ENCODE data around the gene POLH.

DNA sequence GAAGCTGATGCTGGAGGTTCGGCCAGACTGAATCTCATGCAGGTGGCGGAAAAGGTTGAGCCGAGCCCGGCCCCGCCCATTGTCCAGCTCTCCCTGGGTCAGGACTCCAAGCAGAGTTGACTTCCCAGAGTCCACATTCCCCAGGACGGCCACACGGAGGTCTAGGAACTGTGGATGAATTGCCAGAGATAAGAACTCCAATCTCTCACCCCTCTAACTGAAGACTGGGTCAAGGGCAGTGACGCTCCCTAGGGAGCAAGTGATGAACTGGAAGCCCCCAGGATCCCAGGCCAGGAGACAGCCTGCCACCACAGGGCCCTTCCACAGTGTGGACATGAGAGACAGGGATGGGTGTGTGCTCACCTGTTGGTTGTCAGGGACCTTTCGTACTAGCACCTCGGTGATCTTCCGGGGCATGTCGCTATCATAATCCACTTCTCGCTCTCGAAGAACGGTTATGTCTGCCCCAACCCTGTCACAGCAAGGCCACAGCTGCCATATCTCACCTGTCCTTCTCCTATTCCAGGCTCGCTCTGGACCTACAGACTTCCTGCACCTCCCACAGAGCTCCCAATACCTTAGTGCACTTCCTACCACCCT lies 49.5 kb downstream of the POLH start:
- TF ChIP-seq, protein P1, sequence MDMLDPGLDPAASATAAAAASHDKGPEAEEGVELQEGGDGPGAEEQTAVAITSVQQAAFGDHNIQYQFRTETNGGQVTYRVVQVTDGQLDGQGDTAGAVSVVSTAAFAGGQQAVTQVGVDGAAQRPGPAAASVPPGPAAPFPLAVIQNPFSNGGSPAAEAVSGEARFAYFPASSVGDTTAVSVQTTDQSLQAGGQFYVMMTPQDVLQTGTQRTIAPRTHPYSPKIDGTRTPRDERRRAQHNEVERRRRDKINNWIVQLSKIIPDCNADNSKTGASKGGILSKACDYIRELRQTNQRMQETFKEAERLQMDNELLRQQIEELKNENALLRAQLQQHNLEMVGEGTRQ (IDR thresholded peaks at IDR 0.05; ENCODE audit: borderline replicate concordance, low read depth, low read length) = no peak
- TF ChIP-seq, protein P2, sequence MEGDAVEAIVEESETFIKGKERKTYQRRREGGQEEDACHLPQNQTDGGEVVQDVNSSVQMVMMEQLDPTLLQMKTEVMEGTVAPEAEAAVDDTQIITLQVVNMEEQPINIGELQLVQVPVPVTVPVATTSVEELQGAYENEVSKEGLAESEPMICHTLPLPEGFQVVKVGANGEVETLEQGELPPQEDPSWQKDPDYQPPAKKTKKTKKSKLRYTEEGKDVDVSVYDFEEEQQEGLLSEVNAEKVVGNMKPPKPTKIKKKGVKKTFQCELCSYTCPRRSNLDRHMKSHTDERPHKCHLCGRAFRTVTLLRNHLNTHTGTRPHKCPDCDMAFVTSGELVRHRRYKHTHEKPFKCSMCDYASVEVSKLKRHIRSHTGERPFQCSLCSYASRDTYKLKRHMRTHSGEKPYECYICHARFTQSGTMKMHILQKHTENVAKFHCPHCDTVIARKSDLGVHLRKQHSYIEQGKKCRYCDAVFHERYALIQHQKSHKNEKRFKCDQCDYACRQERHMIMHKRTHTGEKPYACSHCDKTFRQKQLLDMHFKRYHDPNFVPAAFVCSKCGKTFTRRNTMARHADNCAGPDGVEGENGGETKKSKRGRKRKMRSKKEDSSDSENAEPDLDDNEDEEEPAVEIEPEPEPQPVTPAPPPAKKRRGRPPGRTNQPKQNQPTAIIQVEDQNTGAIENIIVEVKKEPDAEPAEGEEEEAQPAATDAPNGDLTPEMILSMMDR (IDR thresholded peaks at IDR 0.05) = no peak
- TF ChIP-seq SIN3A (IDR thresholded peaks at IDR 0.05; ENCODE audit: borderline replicate concordance, low read depth, low read length) = no peak
- TF ChIP-seq, protein P3, sequence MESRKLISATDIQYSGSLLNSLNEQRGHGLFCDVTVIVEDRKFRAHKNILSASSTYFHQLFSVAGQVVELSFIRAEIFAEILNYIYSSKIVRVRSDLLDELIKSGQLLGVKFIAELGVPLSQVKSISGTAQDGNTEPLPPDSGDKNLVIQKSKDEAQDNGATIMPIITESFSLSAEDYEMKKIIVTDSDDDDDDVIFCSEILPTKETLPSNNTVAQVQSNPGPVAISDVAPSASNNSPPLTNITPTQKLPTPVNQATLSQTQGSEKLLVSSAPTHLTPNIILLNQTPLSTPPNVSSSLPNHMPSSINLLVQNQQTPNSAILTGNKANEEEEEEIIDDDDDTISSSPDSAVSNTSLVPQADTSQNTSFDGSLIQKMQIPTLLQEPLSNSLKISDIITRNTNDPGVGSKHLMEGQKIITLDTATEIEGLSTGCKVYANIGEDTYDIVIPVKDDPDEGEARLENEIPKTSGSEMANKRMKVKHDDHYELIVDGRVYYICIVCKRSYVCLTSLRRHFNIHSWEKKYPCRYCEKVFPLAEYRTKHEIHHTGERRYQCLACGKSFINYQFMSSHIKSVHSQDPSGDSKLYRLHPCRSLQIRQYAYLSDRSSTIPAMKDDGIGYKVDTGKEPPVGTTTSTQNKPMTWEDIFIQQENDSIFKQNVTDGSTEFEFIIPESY (IDR thresholded peaks at IDR 0.05; ENCODE audit: borderline replicate concordance, low read depth) = no peak

Measured in SK-N-SH (cell line).